GM19328 (cell line): Measurements from ENCODE around the gene CHKB.

ENCODE experiments used
- ATAC-seq: cut with Tn5 transposase; IDR thresholded peaks from one replicate; pipeline ENCODE4 v1.9.1; 2021; ENCODE audit warnings: mild to moderate bottlenecking, moderate library complexity; ENCODE audit not compliant: unreplicated experiment

CHKB gene

GRCh38 chr22:50532824-50533796 is 49.5 kb downstream of the CHKB start:
- ATAC-seq: no peak

GRCh38 chr22:50531962-50532674 is 50.5 kb downstream of the CHKB start:
- no peak for ATAC-seq

- ATAC-seq: no peak
Measured at GRCh38 chr22:50531546-50531961, 51.1 kb downstream of the CHKB start.

- no peak for ATAC-seq
Measured at GRCh38 chr22:50530877-50531545, 51.6 kb downstream of the CHKB start.

- no peak for ATAC-seq
Measured at GRCh38 chr22:50530580-50530876, 52.1 kb downstream of the CHKB start.

GRCh38 chr22:50529897-50530579 is 52.6 kb downstream of the CHKB start, which contains the start of gene TYMP:
Gene TYMP, minus strand, starts transcription at chr22:50530012. Its CDS starts 303 bp downstream, at chr22:50529709.
- ATAC-seq: no peak

- no peak for ATAC-seq
Measured at GRCh38 chr22:50529416-50529896, 53.2 kb downstream of the CHKB start.
